K562 treated with DMSO at 1 percent for 4 hours (cell line): Measurements from ENCODE around the gene THUMPD2. TPM values are rescaled to one million over a fixed set of nuclear protein-coding genes. Genes with fewer than 3 reads are reported as not detected.

Experiments used
- total RNA-seq: library from RNA; unstranded; fragments of 300-600 nt; gene quantifications from 2 replicates; pipeline ENCODE4 v1.2.3, GENCODE V29; 2022; ENCODE audit not compliant: insufficient read depth

The THUMPD2 gene
- 6.7 and 8.0 TPM in 2 replicates for total RNA-seq

GRCh38 chr2:39778775-39779340 lies at the start of gene THUMPD2:
TSS of gene THUMPD2 (minus strand) at chr2:39779258. CDS start at chr2:39779239, 19 bp downstream.

Other genes with a start within 250 kb of the THUMPD2 start
- 0.40 TPM in 1 of 2 replicates, not detected in the other for gene TMEM178A, start 113.3 kb downstream of the THUMPD2 start, total RNA-seq